K562 (cell line): ENCODE results near the gene TEX264.

Experiments
- PHTF2 ChIP-seq: fragments of 250-450 bp; sonication (Bioruptor Pico); IDR thresholded peaks from 2 replicates; pipeline ENCODE4 v1.5.0; 2021; ENCODE audit warnings: mild to moderate bottlenecking
- TF ChIP-seq, protein P1 (sequence below), 3 experiments: IDR thresholded peaks in 2 of 3; conservative IDR thresholded peaks in 1 of 3; 2 replicates each; pipeline ENCODE4 v1.5.1; 2011 to 2012; ENCODE audit warnings: low read length in 3 of 3, mild to moderate bottlenecking in 3 of 3, control low read depth in 2 of 3, improper control_type of control experiment in 1 of 3, inconsistent platforms in 1 of 3, low read depth in 1 of 3, mixed read lengths in 1 of 3, moderate library complexity in 1 of 3; ENCODE audit not compliant: insufficient read depth in 2 of 3
- TF ChIP-seq, protein P2 (sequence below): IDR thresholded peaks from 2 replicates; pipeline ENCODE4 v1.6.1; 2011; ENCODE audit warnings: borderline replicate concordance, low read depth, mild to moderate bottlenecking, moderate library complexity, low read length; ENCODE audit not compliant: insufficient read depth, poor library complexity, severe bottlenecking

DNA sequence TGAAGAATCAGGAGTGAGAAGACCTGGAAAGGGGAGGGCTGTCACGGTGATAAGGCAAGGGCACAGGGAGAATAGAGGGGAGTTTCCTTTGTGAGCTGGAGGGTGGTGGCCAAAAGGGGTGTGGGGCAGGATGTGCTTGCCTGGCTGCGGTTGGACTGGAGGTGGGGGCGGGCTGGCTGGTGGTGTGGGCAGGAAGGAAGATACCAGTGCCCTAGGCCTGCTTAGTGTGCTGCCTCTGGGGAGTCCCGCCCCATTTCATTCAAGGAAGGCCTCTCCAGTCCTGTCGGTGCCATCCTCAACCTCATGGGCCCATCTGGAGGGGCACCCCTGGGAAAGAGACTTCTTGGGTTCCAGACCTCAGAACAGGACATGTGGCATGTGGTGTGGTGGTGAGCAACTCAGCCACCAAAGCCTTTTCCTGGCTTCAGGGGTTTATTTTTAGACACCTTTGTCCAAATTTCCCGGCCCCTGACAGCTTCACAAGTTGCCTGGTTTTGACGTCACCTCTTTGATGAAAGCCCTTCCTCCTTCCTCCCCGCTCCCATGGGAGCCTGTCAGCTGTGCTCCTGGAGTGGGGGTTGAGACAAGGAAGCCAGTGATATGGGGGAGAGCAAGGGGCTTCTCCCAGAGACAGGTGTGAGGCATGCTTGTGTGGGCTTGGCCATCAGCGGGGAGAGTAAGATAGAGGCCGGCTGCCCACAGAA is 15.6 kb downstream of the TEX264 start:
- TF ChIP-seq, protein P1, sequence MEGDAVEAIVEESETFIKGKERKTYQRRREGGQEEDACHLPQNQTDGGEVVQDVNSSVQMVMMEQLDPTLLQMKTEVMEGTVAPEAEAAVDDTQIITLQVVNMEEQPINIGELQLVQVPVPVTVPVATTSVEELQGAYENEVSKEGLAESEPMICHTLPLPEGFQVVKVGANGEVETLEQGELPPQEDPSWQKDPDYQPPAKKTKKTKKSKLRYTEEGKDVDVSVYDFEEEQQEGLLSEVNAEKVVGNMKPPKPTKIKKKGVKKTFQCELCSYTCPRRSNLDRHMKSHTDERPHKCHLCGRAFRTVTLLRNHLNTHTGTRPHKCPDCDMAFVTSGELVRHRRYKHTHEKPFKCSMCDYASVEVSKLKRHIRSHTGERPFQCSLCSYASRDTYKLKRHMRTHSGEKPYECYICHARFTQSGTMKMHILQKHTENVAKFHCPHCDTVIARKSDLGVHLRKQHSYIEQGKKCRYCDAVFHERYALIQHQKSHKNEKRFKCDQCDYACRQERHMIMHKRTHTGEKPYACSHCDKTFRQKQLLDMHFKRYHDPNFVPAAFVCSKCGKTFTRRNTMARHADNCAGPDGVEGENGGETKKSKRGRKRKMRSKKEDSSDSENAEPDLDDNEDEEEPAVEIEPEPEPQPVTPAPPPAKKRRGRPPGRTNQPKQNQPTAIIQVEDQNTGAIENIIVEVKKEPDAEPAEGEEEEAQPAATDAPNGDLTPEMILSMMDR (IDR thresholded peaks at IDR 0.05 in 2 of 3, conservative IDR thresholded peaks at IDR 0.05 in 1 of 3; ENCODE audit: insufficient read depth in 2 of 3, low read depth in 1 of 3, low read length in 3 of 3), result no peak
- no peak for TF ChIP-seq PHTF2 (CRISPR knock-in tag)
- TF ChIP-seq, protein P2, sequence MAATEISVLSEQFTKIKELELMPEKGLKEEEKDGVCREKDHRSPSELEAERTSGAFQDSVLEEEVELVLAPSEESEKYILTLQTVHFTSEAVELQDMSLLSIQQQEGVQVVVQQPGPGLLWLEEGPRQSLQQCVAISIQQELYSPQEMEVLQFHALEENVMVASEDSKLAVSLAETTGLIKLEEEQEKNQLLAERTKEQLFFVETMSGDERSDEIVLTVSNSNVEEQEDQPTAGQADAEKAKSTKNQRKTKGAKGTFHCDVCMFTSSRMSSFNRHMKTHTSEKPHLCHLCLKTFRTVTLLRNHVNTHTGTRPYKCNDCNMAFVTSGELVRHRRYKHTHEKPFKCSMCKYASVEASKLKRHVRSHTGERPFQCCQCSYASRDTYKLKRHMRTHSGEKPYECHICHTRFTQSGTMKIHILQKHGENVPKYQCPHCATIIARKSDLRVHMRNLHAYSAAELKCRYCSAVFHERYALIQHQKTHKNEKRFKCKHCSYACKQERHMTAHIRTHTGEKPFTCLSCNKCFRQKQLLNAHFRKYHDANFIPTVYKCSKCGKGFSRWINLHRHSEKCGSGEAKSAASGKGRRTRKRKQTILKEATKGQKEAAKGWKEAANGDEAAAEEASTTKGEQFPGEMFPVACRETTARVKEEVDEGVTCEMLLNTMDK, result no peak
